ENCODE results near the gene CYB561.
A peak's percentile ranks its signal among the peaks of the same experiment; 100 is the strongest.

The CYB561 gene

GRCh38 chr17:63448655-63449054, 2.5 kb upstream of the CYB561 start:
- DNase-seq = no peak

- DNase-seq = no peak
Measured at GRCh38 chr17:63447471-63448009, 1.4 kb upstream of the CYB561 start.

- DNase-seq = peak; percentile 70
Measured at GRCh38 chr17:63446753-63447470, 806 bp upstream of the CYB561 start.

DNA sequence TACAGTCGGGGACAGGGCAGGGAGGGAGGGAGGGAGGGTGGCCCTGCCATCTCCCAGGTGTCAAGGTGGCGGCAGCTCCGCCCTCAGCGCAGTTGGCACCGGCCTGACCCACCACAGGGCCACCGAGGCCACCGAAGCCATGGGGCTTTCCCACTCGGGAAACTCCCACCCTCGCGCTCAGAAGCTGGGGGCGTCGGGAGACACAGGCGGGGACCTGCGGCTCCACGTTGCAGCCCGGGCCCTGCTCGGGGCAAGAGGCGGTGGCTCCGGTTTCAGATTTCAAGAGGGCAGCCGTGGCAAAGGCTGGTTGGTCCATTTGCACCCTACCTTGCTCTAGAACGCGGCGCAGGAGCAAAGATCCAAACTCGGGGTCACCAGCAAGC, 544 bp downstream of the CYB561 start:
- DNase-seq = no peak

DNA sequence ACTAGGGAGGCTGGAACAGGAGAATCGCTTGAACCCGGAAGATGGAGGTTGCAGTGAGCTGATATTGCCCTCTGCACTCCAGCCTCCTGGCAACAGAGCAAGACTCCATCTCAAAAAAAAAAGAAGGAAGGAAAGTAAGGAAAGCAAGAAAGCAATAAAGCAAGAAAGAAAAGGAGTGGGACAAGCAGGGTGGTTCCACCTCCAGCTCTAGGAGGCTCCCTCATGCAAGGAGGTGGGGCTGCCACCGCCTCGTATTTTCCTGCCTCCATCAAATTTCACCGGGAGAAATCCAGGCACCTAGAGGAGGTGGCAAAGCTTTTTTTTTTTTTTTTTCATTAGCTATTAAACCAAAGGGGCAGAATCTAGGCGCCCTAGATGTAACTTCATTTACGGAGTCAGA, 1.0 kb downstream of the CYB561 start:
- no peak for DNase-seq

GRCh38 chr17:63444457-63444856, 1.6 kb downstream of the CYB561 start:
- DNase-seq = no peak

- DNase-seq = no peak
Measured at GRCh38 chr17:63443053-63443452, 3.1 kb downstream of the CYB561 start.

DNA sequence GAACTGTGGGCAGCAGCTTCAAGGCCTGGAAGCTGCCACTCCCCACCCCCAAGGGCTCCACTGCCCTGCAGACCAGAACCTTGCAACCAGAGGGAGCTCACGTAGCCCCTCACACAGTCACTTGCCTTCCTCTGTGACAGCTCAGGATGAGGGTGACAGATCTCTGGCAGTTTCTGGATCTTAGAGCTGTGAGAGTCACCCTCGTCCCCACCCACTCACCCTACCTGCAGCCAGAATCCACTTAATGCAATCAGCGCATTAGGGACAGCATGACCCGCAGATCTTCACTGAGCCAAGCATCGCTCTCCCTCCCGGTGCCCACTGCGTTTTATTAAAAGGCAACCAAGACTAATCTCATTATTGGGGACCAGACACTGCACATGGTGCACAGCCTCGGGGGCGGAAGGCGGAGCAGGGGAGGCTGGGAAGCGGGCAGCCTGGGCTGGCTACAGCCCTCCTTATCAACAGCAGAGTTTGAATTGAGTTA, 3.5 kb downstream of the CYB561 start:
- DNase-seq = peak; percentile 58

- DNase-seq = no peak
Measured at GRCh38 chr17:63442074-63442473, 4.0 kb downstream of the CYB561 start.

DNA sequence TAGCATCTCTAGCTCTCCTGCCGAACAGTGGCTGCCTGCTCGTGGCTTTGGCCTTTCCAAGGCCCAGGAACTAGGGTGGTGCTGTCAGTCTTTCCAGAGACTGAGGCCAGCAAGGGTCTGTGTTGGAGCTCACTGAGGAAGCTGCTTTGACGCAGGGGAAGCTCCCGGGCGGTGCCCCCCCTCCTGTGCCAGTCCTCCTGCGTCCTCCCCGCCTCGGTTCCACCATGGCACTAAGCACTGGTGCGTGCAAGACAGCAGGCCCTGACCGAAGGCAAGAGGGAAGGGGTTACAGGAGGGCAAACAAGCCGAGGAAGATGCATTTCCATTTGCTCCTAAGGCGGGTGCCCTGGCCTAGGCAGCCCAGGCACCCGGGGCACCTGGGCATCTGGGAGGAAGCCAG, 4.5 kb downstream of the CYB561 start:
- DNase-seq = no peak

DNA sequence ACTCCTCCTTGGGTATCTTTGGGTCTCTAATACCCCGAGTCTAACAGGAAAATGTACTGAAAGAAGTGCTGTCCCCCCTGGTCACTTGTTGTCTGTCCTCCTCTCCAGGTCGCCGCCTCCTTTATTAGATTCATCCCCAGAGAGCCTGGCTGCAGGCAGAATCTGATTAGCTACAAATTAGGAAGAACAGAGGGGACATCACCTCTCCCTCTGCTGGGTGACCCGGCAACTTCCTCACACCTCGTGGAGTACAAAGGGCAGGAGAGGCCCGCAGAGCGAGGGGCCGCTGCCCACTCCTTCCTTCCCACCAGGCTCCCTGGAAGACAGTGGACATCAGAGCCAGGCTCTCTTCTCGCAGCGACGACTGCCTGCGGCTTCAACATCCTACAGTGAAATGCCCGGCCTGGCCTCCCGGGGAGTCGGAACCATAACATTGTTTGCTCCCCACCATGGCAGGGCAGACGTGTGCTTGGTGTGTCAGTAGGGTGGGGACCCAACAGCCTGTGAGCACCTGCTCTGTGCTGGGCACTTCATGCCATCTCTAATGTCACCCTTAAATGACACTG, 5.3 kb downstream of the CYB561 start:
- DNase-seq = peak; percentile 28

DNA sequence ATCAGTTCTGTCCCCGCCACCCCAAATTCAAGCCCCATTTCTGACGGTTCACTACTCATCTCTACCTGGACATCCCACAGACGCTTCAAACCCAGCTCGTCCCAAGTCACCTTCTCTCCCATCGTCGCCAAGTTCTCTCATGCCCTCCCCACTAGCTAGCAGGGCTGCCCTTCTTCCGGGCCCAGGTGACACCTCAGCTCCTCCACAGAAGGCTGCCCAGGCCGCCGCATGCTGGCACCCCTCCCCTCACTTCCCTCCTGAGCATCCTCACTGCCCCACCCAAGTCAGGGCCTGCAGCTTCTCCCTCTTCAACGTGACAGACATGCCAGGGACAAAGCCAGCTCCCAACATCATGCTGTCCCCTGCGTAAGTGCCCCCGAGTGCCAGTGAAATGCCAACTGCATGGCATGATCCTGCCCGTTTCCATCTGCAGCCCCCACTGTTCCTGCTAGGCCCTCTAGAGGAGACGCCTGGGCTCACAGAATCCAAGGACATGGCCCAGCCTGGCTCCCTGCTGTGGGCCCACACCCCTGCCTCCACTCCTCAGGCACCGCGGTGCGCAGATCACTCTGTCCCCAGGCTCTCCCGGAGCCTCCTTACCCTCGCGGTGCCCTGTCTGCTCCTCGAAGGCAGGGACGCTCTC, 5.9 kb downstream of the CYB561 start:
- peak; percentile 46 for DNase-seq

GRCh38 chr17:63439687-63440086, 6.4 kb downstream of the CYB561 start:
- no peak for DNase-seq

- DNase-seq = peak; percentile 32
Measured at GRCh38 chr17:63438092-63439051, 7.7 kb downstream of the CYB561 start.

DNA sequence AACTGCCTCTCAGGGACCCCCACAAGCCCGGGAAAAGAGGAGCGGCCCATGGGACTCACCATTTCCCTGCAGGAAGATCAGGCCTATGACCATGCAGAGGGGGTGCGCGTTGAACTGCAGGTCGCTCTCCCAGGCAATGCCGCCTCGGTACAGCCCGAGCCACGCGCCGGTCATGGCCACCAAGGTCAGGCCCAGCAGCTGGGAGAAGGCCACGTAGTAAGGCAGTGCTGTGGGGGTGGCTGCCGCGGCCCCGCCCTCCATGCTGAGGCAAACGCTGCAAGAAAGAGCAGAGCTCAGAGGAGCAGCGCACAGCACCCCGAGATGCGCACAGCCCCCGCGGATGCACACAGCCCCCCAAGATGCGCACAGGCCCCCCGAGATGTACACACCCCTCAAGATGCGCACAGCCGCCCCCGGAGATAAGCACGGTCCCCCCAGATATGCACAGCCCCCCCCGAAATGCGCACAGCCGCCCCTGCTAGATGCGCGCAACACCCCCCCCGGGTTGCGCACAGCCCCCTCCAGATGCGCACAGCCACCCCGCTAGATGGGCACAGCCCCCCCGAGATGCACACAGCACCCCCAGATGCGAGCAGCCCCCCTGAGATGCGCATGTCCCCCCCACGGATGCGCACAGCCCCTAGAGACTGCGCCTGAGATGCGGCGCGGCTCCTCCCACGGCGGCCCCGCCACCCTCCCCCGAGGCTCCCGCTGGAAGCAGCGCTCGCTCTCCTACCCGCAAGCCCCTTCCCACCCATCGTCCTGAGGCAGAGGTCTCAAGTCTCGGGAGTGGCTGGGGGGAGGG, 8.6 kb downstream of the CYB561 start:
- no peak for DNase-seq

DNA sequence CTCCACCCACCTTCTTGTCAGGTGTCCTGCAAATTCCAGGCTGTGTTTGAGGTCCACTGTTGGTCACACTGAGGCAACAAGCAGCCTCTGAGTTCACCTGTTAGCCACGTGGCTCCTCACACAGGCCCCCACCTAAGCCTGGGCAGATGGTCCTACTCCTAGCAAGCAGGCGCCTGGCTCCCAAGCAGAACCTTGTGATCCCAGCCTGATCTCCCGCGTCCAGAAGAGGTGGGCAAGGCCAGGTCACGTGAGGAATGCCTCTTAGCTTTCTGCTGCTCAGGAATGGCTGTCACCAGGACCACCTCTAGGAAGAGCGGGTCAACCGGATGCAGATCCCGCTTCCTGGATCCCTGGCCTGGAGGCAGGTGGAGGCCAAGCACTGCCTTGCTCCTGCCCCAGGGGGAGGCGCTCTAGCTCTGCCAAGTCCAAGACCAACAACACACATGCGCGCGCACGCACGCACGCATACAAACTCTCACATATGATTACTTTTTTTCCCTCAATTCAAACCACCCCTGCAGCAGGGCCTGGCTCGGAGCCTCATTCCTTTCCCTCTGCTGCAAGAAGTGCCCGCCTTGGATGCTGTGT, 9.5 kb downstream of the CYB561 start:
- DNase-seq = no peak

DNA sequence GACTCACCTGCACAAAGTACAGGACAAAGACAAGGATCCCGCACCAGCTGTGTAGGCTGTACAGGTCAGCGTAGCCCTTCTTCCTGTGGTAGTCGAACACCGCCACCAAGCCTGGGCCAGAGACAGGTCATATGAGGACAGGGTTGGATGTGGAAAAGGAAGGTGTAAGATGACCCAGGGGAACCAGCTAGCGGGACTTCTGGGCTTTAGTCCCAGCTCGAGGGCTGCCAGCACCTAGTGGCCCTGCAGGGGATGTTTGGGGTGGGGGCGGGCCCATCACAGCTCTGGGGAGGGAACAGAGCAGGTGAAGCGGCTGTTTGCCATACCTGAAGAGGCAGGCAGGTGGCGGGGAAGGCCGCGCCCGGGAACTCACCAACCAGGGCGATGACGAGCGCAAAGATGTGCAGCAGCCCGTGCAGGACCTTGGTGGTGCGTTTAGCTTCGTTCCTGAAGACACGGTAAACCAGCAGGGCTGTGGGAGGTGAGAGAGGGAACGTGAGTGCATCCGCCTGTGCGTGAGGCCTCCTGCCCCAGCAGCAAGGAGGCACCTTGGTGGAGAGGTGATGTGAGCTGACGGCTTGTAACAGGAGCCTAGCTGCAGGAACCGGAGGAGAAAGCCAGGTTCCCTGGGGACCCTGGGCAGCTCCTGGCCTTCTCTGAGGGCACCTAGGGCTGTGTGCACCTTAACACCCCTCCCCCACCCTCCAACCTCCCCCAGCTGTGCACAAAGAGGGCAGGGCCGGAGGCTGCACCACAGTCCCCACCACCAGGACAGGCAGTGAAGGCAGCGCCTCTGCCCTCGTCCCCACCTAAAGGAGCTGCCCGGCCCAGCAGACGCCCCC, 10.2 kb downstream of the CYB561 start:
- DNase-seq = no peak

DNA sequence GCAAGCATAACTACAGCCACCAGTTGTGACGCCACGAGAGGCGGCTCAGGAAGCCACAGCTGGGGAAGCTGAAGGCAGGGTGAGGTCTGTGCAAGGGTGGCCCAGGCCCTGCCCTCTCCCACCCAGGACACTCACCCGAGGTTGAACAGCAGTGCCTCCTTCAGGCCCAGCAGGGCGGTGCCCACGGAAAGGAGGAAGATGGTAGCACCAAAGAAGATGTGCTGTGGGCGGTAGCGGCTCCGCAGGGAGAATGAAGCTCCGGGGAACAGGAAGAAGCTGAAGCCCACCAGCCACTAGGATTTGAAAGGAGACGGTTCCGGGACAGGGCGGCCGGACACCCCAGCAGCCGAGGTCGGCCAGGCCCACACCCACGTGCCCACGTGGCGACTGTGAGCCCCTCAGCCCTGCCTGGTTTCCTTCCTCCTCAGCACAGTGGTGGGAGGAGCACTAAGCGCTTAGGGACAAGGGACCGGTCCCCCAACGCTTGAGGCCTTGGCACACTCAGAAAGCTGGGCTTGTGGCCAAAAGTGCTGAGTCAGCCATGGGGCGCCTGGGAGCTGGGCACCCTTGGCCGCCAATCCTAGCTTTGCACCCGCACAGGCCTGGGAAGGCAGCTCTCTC, 11.0 kb downstream of the CYB561 start:
- no peak for DNase-seq

DNA sequence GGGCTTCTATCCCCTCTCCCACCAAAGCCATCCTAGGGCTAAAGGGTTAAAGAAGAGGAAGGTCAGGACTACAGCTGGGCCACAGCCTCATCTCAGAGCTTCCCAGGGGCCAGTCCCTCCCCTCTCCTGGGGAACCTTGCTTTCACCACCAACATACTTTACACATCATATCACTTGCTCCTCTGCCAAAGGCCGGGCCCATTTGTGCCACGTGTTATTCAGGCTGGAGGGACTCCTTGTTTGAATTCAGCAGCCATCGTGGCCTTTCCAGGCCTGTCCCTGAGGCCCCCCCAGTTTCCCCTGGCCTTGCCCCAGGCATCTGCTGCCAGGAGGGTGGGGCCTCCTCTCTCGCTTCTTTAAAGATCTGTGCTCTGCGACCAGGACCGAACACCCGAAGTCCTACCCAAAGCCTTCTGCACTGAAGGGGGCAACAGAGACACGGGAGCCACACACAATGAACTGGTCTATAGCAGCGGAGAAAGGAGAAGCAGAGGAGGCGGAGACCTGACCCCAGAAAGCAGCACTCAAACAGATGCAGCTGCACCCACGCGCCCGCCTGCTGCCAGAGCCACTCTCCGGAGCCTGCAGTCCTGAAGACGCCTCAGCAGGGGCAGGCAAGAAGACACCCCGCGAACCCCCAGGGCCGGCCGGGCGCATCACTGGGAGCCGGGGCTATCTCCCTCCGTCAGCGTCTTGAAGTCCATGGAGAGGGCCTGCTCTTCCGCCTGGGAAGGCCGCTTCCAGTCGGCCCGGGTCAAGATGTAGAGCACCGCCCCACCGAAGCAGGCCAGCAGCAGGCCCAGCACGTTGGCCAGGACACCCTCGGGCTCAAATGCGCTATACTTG, 12.1 kb downstream of the CYB561 start:
- DNase-seq = peak; percentile 56

All from retina (tissue), 1 donor.